GM12878 (cell line): ENCODE data around the gene GNG12. TPM values are rescaled to one million over a fixed set of nuclear protein-coding genes. Genes with fewer than 3 reads are reported as not detected.
A peak's percentile ranks its signal among the peaks of the same experiment; 100 is the strongest.

Experiments used
- ATAC-seq: fragments of 200-7000 bp; cut with Tn5 transposase; 3 replicates; pipeline ENCODE4 v1.9.1; 2020; ENCODE audit warnings: mild to moderate bottlenecking, moderate library complexity
- BruUV-seq: library from RNA; stranded (reverse); fragments of 400-500 nt; replicated peaks from 2 replicates; lab custom pipeline; 2021; lab: Mats Ljungman, UMichigan
- CTCF ChIA-PET: fragments of 300-600 bp; sonication (Branson Sonifier 250); formaldehyde crosslinking; extraction: SDS; loops from one replicate; lab custom pipeline; 2021; ENCODE audit warnings: inconsistent platforms; lab: Yijun Ruan, JAX
- POLR2A ChIA-PET: fragments of 350-600 bp; formaldehyde crosslinking; extraction: SDS; loops from one replicate; lab custom pipeline; 2021; ENCODE audit warnings: inconsistent platforms; lab: Charles Lee
- RAD21 ChIA-PET: fragments of 300-600 bp; sonication (Branson Sonifier 250); formaldehyde crosslinking; loops from one replicate; lab custom pipeline; 2023; ENCODE audit warnings: antibody characterized with exemption; ENCODE audit not compliant: unreplicated experiment; lab: Charles Lee
- SMC1A ChIA-PET: fragments of 300-600 bp; sonication (Branson Sonifier 250); formaldehyde crosslinking; loops from one replicate; lab custom pipeline; 2023; ENCODE audit not compliant: unreplicated experiment, uncharacterized antibody; lab: Charles Lee
- DNase-seq: peaks from one replicate; pipeline ENCODE4 v3.0.0-alpha.2; 2011; ENCODE audit warnings: low read depth, low spot score
- FAIRE-seq: peaks from 3 replicates; lab custom pipeline; 2011; peaks lifted over from hg19 to GRCh38; lab: Jason Lieb, UNC
- H2AFZ ChIP-seq: 2 replicates; pipeline ENCODE4 v1.6.0; 2011; ENCODE audit warnings: low read depth, low read length, control low read depth; ENCODE audit not compliant: control insufficient read depth
- H3K27ac ChIP-seq: 2 replicates; pipeline ENCODE4 v1.5.1; 2011; ENCODE audit warnings: control low read depth; ENCODE audit not compliant: control insufficient read depth, insufficient read depth
- H3K27me3 ChIP-seq, 2 experiments: replicated peaks in 1 of 2; 2 replicates each; pipeline versions ENCODE4 v1.6.0 to v1.6.1; 2011; ENCODE audit warnings: low read length in 1 of 2; ENCODE audit not compliant: control insufficient read depth in 2 of 2, insufficient read depth in 2 of 2
- H3K36me3 ChIP-seq, 2 experiments: 2 replicates each; pipeline ENCODE4 v1.5.1; 2011; ENCODE audit warnings: low read length in 1 of 2; ENCODE audit not compliant: control insufficient read depth in 2 of 2, insufficient read depth in 2 of 2
- H3K4me1 ChIP-seq: 2 replicates; pipeline ENCODE4 v1.6.1; 2011; ENCODE audit warnings: mild to moderate bottlenecking, low read length, moderate library complexity, mixed read lengths; ENCODE audit not compliant: control insufficient read depth, insufficient read depth
- H3K4me2 ChIP-seq: 2 replicates; pipeline ENCODE4 v1.6.0; 2011; ENCODE audit warnings: control low read depth; ENCODE audit not compliant: control insufficient read depth, insufficient read depth
- H3K4me3 ChIP-seq: fragments of 200-600 bp; sonication (generic); 2 replicates; pipeline ENCODE4 v1.5.1; 2016
- H3K79me2 ChIP-seq: 2 replicates; pipeline ENCODE4 v1.6.0; 2011; ENCODE audit warnings: low read length; ENCODE audit not compliant: control insufficient read depth, insufficient read depth
- H3K9ac ChIP-seq: 2 replicates; pipeline ENCODE4 v1.8.0; 2011; ENCODE audit warnings: low read length, control low read depth, mixed read lengths; ENCODE audit not compliant: control insufficient read depth, insufficient read depth
- H3K9me3 ChIP-seq: replicated peaks from 3 replicates; pipeline ENCODE4 v1.5.1; 2011; ENCODE audit warnings: mild to moderate bottlenecking, low read length; ENCODE audit not compliant: control insufficient read depth, insufficient read depth
- H4K20me1 ChIP-seq: 2 replicates; pipeline ENCODE4 v1.6.0; 2011; ENCODE audit not compliant: control insufficient read depth, insufficient read depth
- BCL11A ChIP-seq: IDR thresholded peaks from 2 replicates; pipeline ENCODE4 v1.6.1; 2011; ENCODE audit warnings: low read depth, low read length
- BHLHE40 ChIP-seq, 2 experiments: fragments of 450-650 bp in 1 of 2; IDR thresholded peaks; 2 replicates each; pipeline ENCODE4 v1.6.1; 2011 to 2017; ENCODE audit warnings: low read depth in 2 of 2, borderline replicate concordance in 1 of 2, improper control_type of control experiment in 1 of 2, low read length in 1 of 2, mild to moderate bottlenecking in 1 of 2
- DPF2 ChIP-seq: fragments of 450-650 bp; IDR thresholded peaks from 2 replicates; pipeline ENCODE4 v1.6.1; 2017; ENCODE audit warnings: mild to moderate bottlenecking
- FOXK2 ChIP-seq: fragments of 450-650 bp; IDR thresholded peaks from 2 replicates; pipeline ENCODE4 v1.6.1; 2017; ENCODE audit warnings: mild to moderate bottlenecking, moderate library complexity
- GABPA ChIP-seq: IDR thresholded peaks from 2 replicates; pipeline ENCODE4 v1.6.1; 2014; ENCODE audit warnings: antibody characterized with exemption, low read depth, mild to moderate bottlenecking, inconsistent platforms
- HDAC2 ChIP-seq: fragments of 200-600 bp; sonication (generic); IDR thresholded peaks from 2 replicates; pipeline ENCODE4 v1.6.1; 2017
- KAT2A ChIP-seq: conservative IDR thresholded peaks from 2 replicates; pipeline ENCODE4 v1.6.1; 2011; ENCODE audit warnings: low read depth, low read length; ENCODE audit not compliant: control insufficient read depth
- NFYB ChIP-seq: IDR thresholded peaks from 2 replicates; pipeline ENCODE4 v1.6.1; 2011; ENCODE audit warnings: low read depth, mild to moderate bottlenecking, low read length, improper control_type of control experiment, moderate library complexity; ENCODE audit not compliant: insufficient read depth
- POU2F2 ChIP-seq: IDR thresholded peaks from 3 replicates; pipeline ENCODE4 v1.6.1; 2011; ENCODE audit warnings: low read depth, mild to moderate bottlenecking, low read length, borderline replicate concordance
- RELA ChIP-seq: fragments of 450-650 bp; IDR thresholded peaks from 2 replicates; pipeline ENCODE4 v1.8.0; 2014; ENCODE audit warnings: borderline replicate concordance; ENCODE audit not compliant: partially characterized antibody
- SMARCA5 ChIP-seq: fragments of 450-650 bp; IDR thresholded peaks from 2 replicates; pipeline ENCODE4 v1.6.1; 2017; ENCODE audit warnings: mild to moderate bottlenecking
- SP1 ChIP-seq: IDR thresholded peaks from one replicate; pipeline ENCODE4 v1.6.1; 2011; ENCODE audit warnings: low read depth, low read length
- SPI1 ChIP-seq: IDR thresholded peaks from 2 replicates; pipeline ENCODE4 v1.6.1; 2011; ENCODE audit warnings: low read depth, mild to moderate bottlenecking, low read length, moderate library complexity, borderline replicate concordance; ENCODE audit not compliant: insufficient read depth
- TAF1 ChIP-seq: IDR thresholded peaks from 2 replicates; pipeline ENCODE4 v1.6.1; 2011; ENCODE audit warnings: mild to moderate bottlenecking, low read depth, low read length, borderline replicate concordance
- TCF12 ChIP-seq: IDR thresholded peaks from 2 replicates; pipeline ENCODE4 v1.6.1; 2011; ENCODE audit warnings: low read depth, mild to moderate bottlenecking, low read length
- YY1 ChIP-seq: IDR thresholded peaks from 2 replicates; pipeline ENCODE4 v1.6.1; 2011; ENCODE audit warnings: low read depth, mild to moderate bottlenecking, low read length
- ZBED1 ChIP-seq: IDR thresholded peaks from 2 replicates; pipeline ENCODE4 v1.6.1; 2016; ENCODE audit warnings: borderline replicate concordance
- ZNF207 ChIP-seq: fragments of 450-650 bp; IDR thresholded peaks from 2 replicates; pipeline ENCODE4 v1.6.1; 2014; ENCODE audit warnings: antibody characterized with exemption, mild to moderate bottlenecking, borderline replicate concordance
- ZNF24 ChIP-seq: fragments of 450-650 bp; IDR thresholded peaks from 2 replicates; pipeline ENCODE4 v1.6.1; 2017; ENCODE audit warnings: antibody characterized with exemption, mild to moderate bottlenecking
- WGBS: methylation state at CpG from one replicate; pipeline ENCODE4 v1.1.6; 2016; ENCODE audit warnings: low lambda C conversion rate; ENCODE audit not compliant: insufficient replicate concordance, insufficient coverage; ENCODE audit errors: missing lambda C conversion rate; 5-methylcytosine and 5-hydroxymethylcytosine counted together
- in situ Hi-C: fragments of 300-500 bp; cut with MboI; formaldehyde crosslinking; loops from 9 replicates; pipeline ENCODE4 v1.14.3; 2018; ENCODE audit warnings: mixed read lengths
- intact Hi-C: fragments of 100-400 bp; cut with micrococcal nuclease; formaldehyde crosslinking; loops from one replicate; pipeline ENCODE4 v1.14.2; 2022; ENCODE audit not compliant: unreplicated experiment
- polyA plus RNA-seq, 11 experiments: library from polyadenylated mRNA; depleted of rRNA in 4 of 11; unstranded in 6 of 11; stranded (reverse) in 5 of 11; fragments of >200 nt; fragmentation: Nextera tagmentation in 4 of 11; fragmentation: Illumina TruSeq in 1 of 11; extraction: Ambion mirVana in 4 of 11; extraction: Trizol in 1 of 11; gene quantifications; 1 replicate in 1 of 11; 2 replicates in 10 of 11; pipeline versions ENCODE4 v1.2.1 to v1.2.3, GENCODE V29; 2011 to 2016; ENCODE audit warnings: inconsistent platforms in 2 of 11, missing spikeins in 2 of 11, low read depth in 1 of 11
- total RNA-seq, 4 experiments: library from RNA; depleted of rRNA in 3 of 4; stranded (reverse); fragments of >200 nt in 3 of 4; fragmentation: Illumina TruSeq in 1 of 4; extraction: Trizol in 1 of 4; gene quantifications; 2 replicates each; pipeline versions ENCODE4 v1.2.1 to v1.2.3, GENCODE V29; 2013 to 2021

The GNG12 gene
- total and polyA plus RNA-seq, 10 of the 15 experiments (the other 5 are each of a cell fraction or from before 2014, with no cell fraction given): 0.22 to 32.8 (median 0.35) TPM

- Histone ChIP-seq H3K4me1 (peaks cover 3% of the 10 kb centered on the region; the same call in 1 of the 2 replicates), H3K27me3 (no peaks in the 10 kb centered on the region), H2AFZ (no peak overlapping the region), H3K4me3 (no peak overlapping the region), H3K4me2 (no peak overlapping the region), H3K9ac (no peak overlapping the region), H4K20me1 (no peaks in the 10 kb centered on the region), H3K36me3 (no peaks in the 10 kb centered on the region), H3K9me3 (no peaks in the 10 kb centered on the region), H3K27ac (no peak overlapping the region), H3K79me2 (no peaks in the 10 kb centered on the region)
- DNase-seq: no peak
- TF ChIP-seq BHLHE40 (IDR thresholded peaks at IDR 0.05; ENCODE audit: borderline replicate concordance in 1 of 2, low read depth in 2 of 2, low read length in 1 of 2): peak in 1 of 2 experiments; percentile 61; a peak in 2 of 4 replicates
- no peak for TF ChIP-seq KAT2A
- no peak for TF ChIP-seq GABPA
- TF ChIP-seq FOXK2: no peak
- no peak for TF ChIP-seq TCF12
- no peak for TF ChIP-seq NFYB
- no peak for TF ChIP-seq HDAC2
- FAIRE-seq: no peak
- BruUV-seq: no TSS peak
- SMC1A ChIA-PET: interaction anchor here (0.9 to 3.5 kb wide), 6 partner anchors 10 to 157 kb away, joined by 3 to 17 read pairs (median 4); no protein-coding TSS in a partner anchor
- in situ Hi-C loops: no loop called here
- RAD21 ChIA-PET: no interaction called here
- ATAC-seq: no peak
- intact Hi-C loops: no loop called here
- CTCF ChIA-PET: interaction anchor here (0.5 to 4.8 kb wide), 5 partner anchors 14 to 197 kb away, joined by 3 to 24 read pairs (median 4); no protein-coding TSS in a partner anchor
- POLR2A ChIA-PET: interaction anchor here (0.7 kb wide), 1 partner anchor 14 kb away, joined by 3 read pairs; no protein-coding TSS in a partner anchor
- 77% methylated on average over 4 of the region's 4 CpGs for WGBS
Measured at GRCh38 chr1:67717876-67718275, 115.4 kb downstream of the GNG12 start.

GRCh38 chr1:67716800-67717199 is 116.5 kb downstream of the GNG12 start:
- BruUV-seq: no TSS peak
- FAIRE-seq (no peak), DNase-seq (no peak), ATAC-seq (no peak)
- Histone ChIP-seq H4K20me1 (no peaks in the 10 kb centered on the region), H2AFZ (no peak overlapping the region), H3K36me3 (no peaks in the 10 kb centered on the region), H3K9ac (no peak overlapping the region), H3K79me2 (no peaks in the 10 kb centered on the region), H3K27ac (no peak overlapping the region), H3K4me1 (0 out of 2 replicates have a peak, but pooled peaks cover 2% of the 10 kb centered on the region), H3K27me3 (no peaks in the 10 kb centered on the region), H3K4me2 (no peak overlapping the region), H3K4me3 (no peak overlapping the region), H3K9me3 (no peaks in the 10 kb centered on the region)
- RAD21 ChIA-PET: no interaction called here
- WGBS: 51% methylated on average over 4 of the region's 4 CpGs
- POLR2A ChIA-PET: no interaction called here
- in situ Hi-C loops: no loop called here
- CTCF ChIA-PET: no interaction called here
- intact Hi-C loops: no loop called here
- SMC1A ChIA-PET: no interaction called here
- TF ChIP-seq TAF1 (no peak), POU2F2 (no peak), ZNF207 (no peak), TCF12 (no peak), SPI1 (no peak), RELA (no peak), DPF2 (no peak), ZNF24 (no peak), SMARCA5 (no peak), BCL11A (no peak), SP1 (no peak), ZBED1 (no peak), YY1 (no peak)
